ENCODE data around the gene RFX8. TPM values are rescaled to one million over a fixed set of nuclear protein-coding genes. Genes with fewer than 3 reads are reported as not detected.

The RFX8 gene
- total RNA-seq, 1 donor from 2014 or later = not detected

DNA sequence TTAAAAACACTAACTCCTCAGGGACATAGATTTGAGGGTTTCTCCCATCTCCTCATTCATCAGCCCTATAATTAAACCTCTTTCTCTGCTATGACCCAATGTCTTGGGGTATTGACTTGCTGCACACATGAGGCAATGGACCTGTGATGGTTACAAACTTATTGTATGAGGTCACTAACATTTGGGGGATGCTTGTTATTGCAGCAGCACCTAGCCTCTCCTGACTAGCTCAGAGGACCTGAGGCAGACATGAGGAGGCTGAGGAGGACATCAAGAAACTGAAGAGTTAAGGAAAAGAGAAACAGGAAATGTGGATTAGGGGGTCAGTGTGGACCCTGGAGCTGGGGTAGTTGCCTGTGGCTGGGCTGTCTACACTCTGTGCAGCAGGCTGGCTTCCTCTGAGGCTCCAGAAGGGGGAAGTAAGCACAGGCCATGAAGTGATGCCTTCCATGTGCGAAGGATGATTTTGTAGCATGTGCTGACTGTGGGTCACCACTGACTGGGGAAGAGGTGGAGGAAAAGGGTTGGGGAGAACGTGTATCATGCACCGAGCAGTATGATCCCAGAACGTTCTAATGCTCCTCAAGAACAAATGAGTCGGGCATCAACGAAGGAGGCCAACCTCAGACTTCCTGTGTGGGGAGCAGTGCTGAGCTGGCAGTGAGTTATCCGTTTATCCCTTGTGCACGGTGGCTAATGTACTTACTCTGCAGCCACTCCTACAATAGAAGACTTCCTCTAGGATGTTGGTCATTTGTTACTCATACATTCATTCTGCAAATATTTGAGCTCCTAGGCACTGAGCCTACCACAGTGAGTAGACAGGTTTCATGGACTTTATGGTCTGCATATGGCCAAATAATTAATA, 42.1 kb upstream of the RFX8 start:
- H3K27ac Mint-ChIP-seq = peak overlapping the region; percentile 29
- no peak for DNase-seq (ENCODE audit: low spot score, unreplicated experiment)
- H3K4me1 Mint-ChIP-seq (ENCODE audit: low read depth) = peaks cover 7% of the 10 kb centered on the region
- no peaks in the 10 kb centered on the region for H3K36me3 Mint-ChIP-seq (ENCODE audit: insufficient read depth)
- no peaks in the 10 kb centered on the region for H3K27me3 Mint-ChIP-seq
- H3K4me3 Mint-ChIP-seq (ENCODE audit: low read depth) = no peak overlapping the region
- TF ChIP-seq, protein P1, sequence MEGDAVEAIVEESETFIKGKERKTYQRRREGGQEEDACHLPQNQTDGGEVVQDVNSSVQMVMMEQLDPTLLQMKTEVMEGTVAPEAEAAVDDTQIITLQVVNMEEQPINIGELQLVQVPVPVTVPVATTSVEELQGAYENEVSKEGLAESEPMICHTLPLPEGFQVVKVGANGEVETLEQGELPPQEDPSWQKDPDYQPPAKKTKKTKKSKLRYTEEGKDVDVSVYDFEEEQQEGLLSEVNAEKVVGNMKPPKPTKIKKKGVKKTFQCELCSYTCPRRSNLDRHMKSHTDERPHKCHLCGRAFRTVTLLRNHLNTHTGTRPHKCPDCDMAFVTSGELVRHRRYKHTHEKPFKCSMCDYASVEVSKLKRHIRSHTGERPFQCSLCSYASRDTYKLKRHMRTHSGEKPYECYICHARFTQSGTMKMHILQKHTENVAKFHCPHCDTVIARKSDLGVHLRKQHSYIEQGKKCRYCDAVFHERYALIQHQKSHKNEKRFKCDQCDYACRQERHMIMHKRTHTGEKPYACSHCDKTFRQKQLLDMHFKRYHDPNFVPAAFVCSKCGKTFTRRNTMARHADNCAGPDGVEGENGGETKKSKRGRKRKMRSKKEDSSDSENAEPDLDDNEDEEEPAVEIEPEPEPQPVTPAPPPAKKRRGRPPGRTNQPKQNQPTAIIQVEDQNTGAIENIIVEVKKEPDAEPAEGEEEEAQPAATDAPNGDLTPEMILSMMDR (IDR thresholded peaks at IDR 0.05; ENCODE audit: unreplicated experiment) = no peak
- no peaks in the 10 kb centered on the region for H3K9me3 Mint-ChIP-seq (ENCODE audit: low read depth)

- Mint-ChIP-seq H3K4me1 (ENCODE audit: low read depth) (peaks cover 7% of the 10 kb centered on the region), H3K36me3 (ENCODE audit: insufficient read depth) (no peaks in the 10 kb centered on the region), H3K4me3 (ENCODE audit: low read depth) (no peak overlapping the region), H3K27me3 (no peaks in the 10 kb centered on the region), H3K27ac (no peak overlapping the region), H3K9me3 (ENCODE audit: low read depth) (no peaks in the 10 kb centered on the region)
- no peak for DNase-seq (ENCODE audit: low spot score, unreplicated experiment)
- TF ChIP-seq, protein P1 (IDR thresholded peaks at IDR 0.05; ENCODE audit: unreplicated experiment) = no peak
Observed at GRCh38 chr2:101516349-101516748, 41.4 kb upstream of the RFX8 start.

GRCh38 chr2:101515477-101515876, 40.6 kb upstream of the RFX8 start:
- Mint-ChIP-seq H3K27ac (no peak overlapping the region), H3K9me3 (ENCODE audit: low read depth) (no peaks in the 10 kb centered on the region), H3K36me3 (ENCODE audit: insufficient read depth) (no peaks in the 10 kb centered on the region), H3K4me1 (ENCODE audit: low read depth) (peaks cover 7% of the 10 kb centered on the region), H3K4me3 (ENCODE audit: low read depth) (no peak overlapping the region), H3K27me3 (no peaks in the 10 kb centered on the region)
- TF ChIP-seq, protein P1 (IDR thresholded peaks at IDR 0.05; ENCODE audit: unreplicated experiment) = no peak
- DNase-seq (ENCODE audit: low spot score, unreplicated experiment) = no peak

DNA sequence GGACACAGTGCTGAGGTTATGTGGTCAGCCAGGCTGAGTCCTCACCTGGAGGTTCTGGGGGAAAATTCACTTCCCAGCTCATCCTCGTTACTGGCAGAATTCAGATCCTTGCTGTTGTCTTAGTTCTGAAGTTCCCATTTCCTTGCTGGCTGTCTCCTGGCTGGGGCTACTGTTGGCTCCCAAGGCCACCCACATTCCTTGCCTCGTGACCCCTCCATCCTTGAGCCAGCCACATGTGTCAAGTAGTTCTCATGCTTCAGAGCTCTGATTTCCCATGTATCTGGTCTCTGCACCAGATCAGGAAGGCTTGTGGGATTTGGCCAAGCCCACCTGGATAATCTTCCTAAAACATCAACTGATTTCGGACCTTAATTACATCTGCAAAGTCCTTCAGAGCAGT, 38.1 kb upstream of the RFX8 start:
- Mint-ChIP-seq H3K27me3 (peaks cover 3% of the 10 kb centered on the region), H3K4me3 (ENCODE audit: low read depth) (no peak overlapping the region), H3K36me3 (ENCODE audit: insufficient read depth) (no peaks in the 10 kb centered on the region), H3K27ac (no peak overlapping the region), H3K9me3 (ENCODE audit: low read depth) (no peaks in the 10 kb centered on the region), H3K4me1 (ENCODE audit: low read depth) (peaks cover 4% of the 10 kb centered on the region)
- TF ChIP-seq, protein P1 (IDR thresholded peaks at IDR 0.05; ENCODE audit: unreplicated experiment) = no peak
- DNase-seq (ENCODE audit: low spot score, unreplicated experiment) = no peak

GRCh38 chr2:101511381-101511780, 36.5 kb upstream of the RFX8 start:
- peaks cover 3% of the 10 kb centered on the region for H3K27me3 Mint-ChIP-seq
- H3K4me3 Mint-ChIP-seq (ENCODE audit: low read depth) = no peak overlapping the region
- H3K9me3 Mint-ChIP-seq (ENCODE audit: low read depth) = no peaks in the 10 kb centered on the region
- DNase-seq (ENCODE audit: low spot score, unreplicated experiment) = no peak
- no peak overlapping the region for H3K27ac Mint-ChIP-seq
- H3K4me1 Mint-ChIP-seq (ENCODE audit: low read depth) = no peaks in the 10 kb centered on the region
- TF ChIP-seq, protein P1 (IDR thresholded peaks at IDR 0.05; ENCODE audit: unreplicated experiment) = no peak
- no peaks in the 10 kb centered on the region for H3K36me3 Mint-ChIP-seq (ENCODE audit: insufficient read depth)

Data from progenitor cell of endocrine pancreas (in vitro differentiated cells).